ENCODE results near the gene DEPDC7.

DNA sequence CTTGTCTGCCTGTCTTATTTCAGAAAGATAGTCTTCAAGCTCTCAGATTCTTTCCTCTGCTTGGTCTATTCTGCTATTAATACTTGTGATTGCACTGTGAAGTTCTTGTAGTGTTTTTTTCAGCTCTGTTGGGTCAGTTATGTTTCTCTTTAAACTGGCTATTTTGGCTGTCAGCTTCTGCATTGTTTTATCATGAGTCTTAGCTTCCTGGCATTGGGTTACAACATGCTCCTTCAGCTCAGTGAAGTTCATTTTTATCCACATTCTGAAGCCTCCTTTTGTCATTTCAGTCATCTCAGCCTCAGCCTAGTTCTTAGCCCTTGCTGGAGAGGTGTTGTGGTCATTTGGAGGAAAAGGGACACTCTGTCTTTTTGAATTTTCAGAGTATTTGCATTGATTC, 15.5 kb upstream of the DEPDC7 start:
- TF ChIP-seq ZBTB8A (IDR thresholded peaks at IDR 0.05; ENCODE audit: partially characterized antibody) (no peak), RFX1 (IDR thresholded peaks at IDR 0.05) (no peak), FOXJ3 (CRISPR knock-in tag; IDR thresholded peaks at IDR 0.05) (no peak)
- TF ChIP-seq, protein P1, sequence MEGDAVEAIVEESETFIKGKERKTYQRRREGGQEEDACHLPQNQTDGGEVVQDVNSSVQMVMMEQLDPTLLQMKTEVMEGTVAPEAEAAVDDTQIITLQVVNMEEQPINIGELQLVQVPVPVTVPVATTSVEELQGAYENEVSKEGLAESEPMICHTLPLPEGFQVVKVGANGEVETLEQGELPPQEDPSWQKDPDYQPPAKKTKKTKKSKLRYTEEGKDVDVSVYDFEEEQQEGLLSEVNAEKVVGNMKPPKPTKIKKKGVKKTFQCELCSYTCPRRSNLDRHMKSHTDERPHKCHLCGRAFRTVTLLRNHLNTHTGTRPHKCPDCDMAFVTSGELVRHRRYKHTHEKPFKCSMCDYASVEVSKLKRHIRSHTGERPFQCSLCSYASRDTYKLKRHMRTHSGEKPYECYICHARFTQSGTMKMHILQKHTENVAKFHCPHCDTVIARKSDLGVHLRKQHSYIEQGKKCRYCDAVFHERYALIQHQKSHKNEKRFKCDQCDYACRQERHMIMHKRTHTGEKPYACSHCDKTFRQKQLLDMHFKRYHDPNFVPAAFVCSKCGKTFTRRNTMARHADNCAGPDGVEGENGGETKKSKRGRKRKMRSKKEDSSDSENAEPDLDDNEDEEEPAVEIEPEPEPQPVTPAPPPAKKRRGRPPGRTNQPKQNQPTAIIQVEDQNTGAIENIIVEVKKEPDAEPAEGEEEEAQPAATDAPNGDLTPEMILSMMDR (IDR thresholded peaks at IDR 0.05 in 2 of 3, conservative IDR thresholded peaks at IDR 0.05 in 1 of 3; ENCODE audit: insufficient read depth in 2 of 3, low read depth in 1 of 3, low read length in 3 of 3), result no peak
